ENCODE data around the gene STMN1. TPM values are rescaled to one million over a fixed set of nuclear protein-coding genes. Genes with fewer than 3 reads are reported as not detected.

Gene STMN1
- total RNA-seq, 1 experiment from 2014 or later, result 368 TPM

DNA sequence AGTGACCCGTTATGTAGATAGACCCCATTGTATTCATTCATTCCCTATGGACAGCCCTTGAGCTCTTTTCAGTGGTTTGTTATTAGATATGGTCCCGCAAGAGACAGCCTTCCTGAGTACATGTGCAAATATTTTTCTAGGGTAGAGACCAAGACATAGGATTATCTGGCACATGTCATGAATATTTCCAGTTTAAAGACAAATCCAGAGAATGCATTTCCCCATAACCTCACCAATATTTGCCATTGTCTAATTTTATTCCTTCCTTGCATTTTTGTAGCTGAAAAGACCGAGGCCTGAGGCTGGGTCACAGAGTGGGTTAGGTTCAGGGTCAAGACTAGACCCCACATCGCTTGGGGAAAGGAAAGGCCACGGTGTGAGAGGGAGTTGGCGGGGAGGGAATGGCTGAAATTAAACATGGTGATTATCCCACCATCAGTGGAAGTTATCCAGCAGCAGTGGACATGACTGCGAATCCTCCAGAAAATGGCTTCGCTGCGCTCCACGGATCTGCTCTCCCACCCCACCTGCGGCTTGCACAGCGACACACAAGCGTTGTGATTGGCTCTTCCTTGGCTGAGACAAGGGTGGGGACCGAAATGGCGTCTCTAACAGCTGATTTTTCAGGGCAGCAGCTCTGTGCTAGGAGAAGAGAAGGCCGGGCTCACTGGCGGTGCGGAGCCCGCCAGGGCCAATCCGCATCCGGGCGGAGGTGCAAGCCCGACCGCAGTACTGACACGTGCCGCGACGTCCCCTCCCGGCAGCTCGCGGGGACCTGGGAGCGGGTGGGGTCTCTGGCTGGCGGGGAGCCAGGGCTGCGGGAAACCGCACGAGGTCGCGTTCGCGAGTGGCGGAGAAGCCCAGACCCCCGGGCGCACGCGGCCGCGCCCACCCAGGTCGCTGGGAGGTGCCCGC, 16.1 kb upstream of the STMN1 start:
- RAD21 ChIA-PET (ENCODE audit: low non-redundant PET in 1 of 2, low total read pairs in 2 of 2, uncharacterized antibody in 2 of 2, unreplicated experiment in 2 of 2), result no interaction called here
- Histone ChIP-seq H3K4me1 (ENCODE audit: control insufficient read depth in 1 of 2, insufficient read depth in 2 of 2, low read length in 2 of 2) (no peaks in the 10 kb centered on the region), H3K36me3 (ENCODE audit: control insufficient read depth in 1 of 2, insufficient read depth in 2 of 2, low read length in 2 of 2) (no peaks in the 10 kb centered on the region), H3K9me3 (ENCODE audit: control insufficient read depth in 1 of 2, insufficient read depth in 1 of 2, low read depth in 1 of 2, low read length in 2 of 2) (no peaks in the 10 kb centered on the region), H3K9me2 (ENCODE audit: insufficient read depth) (no peaks in the 10 kb centered on the region), H3K4me2 (ENCODE audit: low read length) (no peak overlapping the region), H3K27me3 (ENCODE audit: insufficient read depth, low read length) (no peaks in the 10 kb centered on the region), H2AFZ (ENCODE audit: low read depth, low read length, poor library complexity, severe bottlenecking) (no peak overlapping the region), H3K79me2 (ENCODE audit: insufficient read depth, low read length) (no peaks in the 10 kb centered on the region), H3K27ac (ENCODE audit: low read depth, low read length) (no peak overlapping the region), H3K4me3 (replicated peaks in 1 of 2; ENCODE audit: low read depth in 1 of 2, low read length in 2 of 2) (no peak overlapping the region), H4K20me1 (ENCODE audit: insufficient read depth) (no peaks in the 10 kb centered on the region), H3K9ac (ENCODE audit: low read length) (no peak overlapping the region)
- no TSS peak for BruUV-seq (replicated peaks)
- no peak for DNase-seq (ENCODE audit: low read depth, low spot score)
- intact Hi-C loops (cut with micrococcal nuclease), result no loop called here
- POLR2A ChIA-PET, result no interaction called here
- ATAC-seq, result no peak
- CTCF ChIA-PET, result no interaction called here
- no peak for TF ChIP-seq EZH2 (IDR thresholded peaks at IDR 0.05)

DNA sequence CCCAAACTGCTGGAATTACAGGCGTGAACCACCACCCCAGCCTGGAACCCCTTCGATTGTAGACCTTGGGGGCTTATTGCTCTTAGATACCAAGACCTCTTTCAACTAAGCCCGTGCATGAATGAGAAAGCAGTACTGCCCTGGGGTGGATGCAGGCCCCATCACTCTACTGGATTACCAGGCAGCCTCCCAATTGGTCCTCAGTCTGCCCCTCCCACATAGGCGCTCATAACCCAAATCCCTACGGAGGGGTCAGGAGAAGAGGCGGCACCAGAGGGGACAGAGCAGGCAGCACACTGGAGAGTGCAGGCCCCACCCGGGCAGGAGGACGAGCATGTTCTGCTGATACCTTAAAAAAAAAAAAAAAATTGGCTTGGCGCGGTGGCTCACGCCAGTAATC, 12.4 kb upstream of the STMN1 start:
- ChIA-PET POLR2A (no interaction called here), CTCF (no interaction called here), RAD21 (ENCODE audit: low non-redundant PET in 1 of 2, low total read pairs in 2 of 2, uncharacterized antibody in 2 of 2, unreplicated experiment in 2 of 2) (no interaction called here)
- ATAC-seq, result no peak
- Histone ChIP-seq H3K36me3 (ENCODE audit: control insufficient read depth in 1 of 2, insufficient read depth in 2 of 2, low read length in 2 of 2) (no peaks in the 10 kb centered on the region), H3K9me3 (ENCODE audit: control insufficient read depth in 1 of 2, insufficient read depth in 1 of 2, low read depth in 1 of 2, low read length in 2 of 2) (no peaks in the 10 kb centered on the region), H3K9ac (ENCODE audit: low read length) (no peak overlapping the region), H3K79me2 (ENCODE audit: insufficient read depth, low read length) (no peaks in the 10 kb centered on the region), H3K4me3 (replicated peaks in 1 of 2; ENCODE audit: low read depth in 1 of 2, low read length in 2 of 2) (no peak overlapping the region), H3K27me3 (ENCODE audit: insufficient read depth, low read length) (no peaks in the 10 kb centered on the region), H3K4me2 (ENCODE audit: low read length) (no peak overlapping the region), H4K20me1 (ENCODE audit: insufficient read depth) (no peaks in the 10 kb centered on the region), H3K9me2 (ENCODE audit: insufficient read depth) (no peaks in the 10 kb centered on the region), H3K4me1 (ENCODE audit: control insufficient read depth in 1 of 2, insufficient read depth in 2 of 2, low read length in 2 of 2) (no peaks in the 10 kb centered on the region), H2AFZ (ENCODE audit: low read depth, low read length, poor library complexity, severe bottlenecking) (no peak overlapping the region), H3K27ac (ENCODE audit: low read depth, low read length) (no peak overlapping the region)
- intact Hi-C loops (cut with micrococcal nuclease), result no loop called here
- DNase-seq (ENCODE audit: low read depth, low spot score), result no peak
- no TSS peak for BruUV-seq (replicated peaks)
- no peak for TF ChIP-seq ZFX (IDR thresholded peaks at IDR 0.05)
- TF ChIP-seq CBX3 (IDR thresholded peaks at IDR 0.05; ENCODE audit: low read depth), result no peak
- TF ChIP-seq TCF7L2 (IDR thresholded peaks at IDR 0.05; ENCODE audit: borderline replicate concordance, extremely low read depth, insufficient read depth, insufficient read length), result no peak
- TF ChIP-seq ELF1 (IDR thresholded peaks at IDR 0.05; ENCODE audit: borderline replicate concordance, low read depth), result no peak
- TF ChIP-seq ZNF274 (IDR thresholded peaks at IDR 0.05; ENCODE audit: low read depth, low read length), result no peak
- TF ChIP-seq YY1 (IDR thresholded peaks at IDR 0.05; ENCODE audit: extremely low read depth, insufficient replicate concordance, low read depth, low read length), result no peak
- no peak for TF ChIP-seq SP1 (IDR thresholded peaks at IDR 0.05; ENCODE audit: low read depth)
- TF ChIP-seq, protein P1, sequence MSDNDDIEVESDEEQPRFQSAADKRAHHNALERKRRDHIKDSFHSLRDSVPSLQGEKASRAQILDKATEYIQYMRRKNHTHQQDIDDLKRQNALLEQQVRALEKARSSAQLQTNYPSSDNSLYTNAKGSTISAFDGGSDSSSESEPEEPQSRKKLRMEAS (IDR thresholded peaks at IDR 0.05), result no peak
- TF ChIP-seq, protein P2, sequence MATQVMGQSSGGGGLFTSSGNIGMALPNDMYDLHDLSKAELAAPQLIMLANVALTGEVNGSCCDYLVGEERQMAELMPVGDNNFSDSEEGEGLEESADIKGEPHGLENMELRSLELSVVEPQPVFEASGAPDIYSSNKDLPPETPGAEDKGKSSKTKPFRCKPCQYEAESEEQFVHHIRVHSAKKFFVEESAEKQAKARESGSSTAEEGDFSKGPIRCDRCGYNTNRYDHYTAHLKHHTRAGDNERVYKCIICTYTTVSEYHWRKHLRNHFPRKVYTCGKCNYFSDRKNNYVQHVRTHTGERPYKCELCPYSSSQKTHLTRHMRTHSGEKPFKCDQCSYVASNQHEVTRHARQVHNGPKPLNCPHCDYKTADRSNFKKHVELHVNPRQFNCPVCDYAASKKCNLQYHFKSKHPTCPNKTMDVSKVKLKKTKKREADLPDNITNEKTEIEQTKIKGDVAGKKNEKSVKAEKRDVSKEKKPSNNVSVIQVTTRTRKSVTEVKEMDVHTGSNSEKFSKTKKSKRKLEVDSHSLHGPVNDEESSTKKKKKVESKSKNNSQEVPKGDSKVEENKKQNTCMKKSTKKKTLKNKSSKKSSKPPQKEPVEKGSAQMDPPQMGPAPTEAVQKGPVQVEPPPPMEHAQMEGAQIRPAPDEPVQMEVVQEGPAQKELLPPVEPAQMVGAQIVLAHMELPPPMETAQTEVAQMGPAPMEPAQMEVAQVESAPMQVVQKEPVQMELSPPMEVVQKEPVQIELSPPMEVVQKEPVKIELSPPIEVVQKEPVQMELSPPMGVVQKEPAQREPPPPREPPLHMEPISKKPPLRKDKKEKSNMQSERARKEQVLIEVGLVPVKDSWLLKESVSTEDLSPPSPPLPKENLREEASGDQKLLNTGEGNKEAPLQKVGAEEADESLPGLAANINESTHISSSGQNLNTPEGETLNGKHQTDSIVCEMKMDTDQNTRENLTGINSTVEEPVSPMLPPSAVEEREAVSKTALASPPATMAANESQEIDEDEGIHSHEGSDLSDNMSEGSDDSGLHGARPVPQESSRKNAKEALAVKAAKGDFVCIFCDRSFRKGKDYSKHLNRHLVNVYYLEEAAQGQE (IDR thresholded peaks at IDR 0.05; ENCODE audit: low read depth), result no peak
- TF ChIP-seq POLR2AphosphoS5 (IDR thresholded peaks at IDR 0.05; ENCODE audit: low read depth, low read length), result no peak
- no peak for TF ChIP-seq SIN3A (IDR thresholded peaks at IDR 0.05; ENCODE audit: low read depth)
- no peak for TF ChIP-seq EGR1 (IDR thresholded peaks at IDR 0.05; ENCODE audit: low read depth)
- no peak for TF ChIP-seq FOSL1 (IDR thresholded peaks at IDR 0.05; ENCODE audit: low read depth)
- TF ChIP-seq, protein P3, sequence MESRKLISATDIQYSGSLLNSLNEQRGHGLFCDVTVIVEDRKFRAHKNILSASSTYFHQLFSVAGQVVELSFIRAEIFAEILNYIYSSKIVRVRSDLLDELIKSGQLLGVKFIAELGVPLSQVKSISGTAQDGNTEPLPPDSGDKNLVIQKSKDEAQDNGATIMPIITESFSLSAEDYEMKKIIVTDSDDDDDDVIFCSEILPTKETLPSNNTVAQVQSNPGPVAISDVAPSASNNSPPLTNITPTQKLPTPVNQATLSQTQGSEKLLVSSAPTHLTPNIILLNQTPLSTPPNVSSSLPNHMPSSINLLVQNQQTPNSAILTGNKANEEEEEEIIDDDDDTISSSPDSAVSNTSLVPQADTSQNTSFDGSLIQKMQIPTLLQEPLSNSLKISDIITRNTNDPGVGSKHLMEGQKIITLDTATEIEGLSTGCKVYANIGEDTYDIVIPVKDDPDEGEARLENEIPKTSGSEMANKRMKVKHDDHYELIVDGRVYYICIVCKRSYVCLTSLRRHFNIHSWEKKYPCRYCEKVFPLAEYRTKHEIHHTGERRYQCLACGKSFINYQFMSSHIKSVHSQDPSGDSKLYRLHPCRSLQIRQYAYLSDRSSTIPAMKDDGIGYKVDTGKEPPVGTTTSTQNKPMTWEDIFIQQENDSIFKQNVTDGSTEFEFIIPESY (IDR thresholded peaks at IDR 0.05; ENCODE audit: extremely low read depth, insufficient replicate concordance, low read length), result no peak
